DOHH2 (cell line): ENCODE measurements around the gene KLHL26.

Experiments
- H3F3A ChIP-seq: fragments of 200-600 bp; sonication (generic), shearing (Covaris generic); 2 replicates; pipeline ENCODE4 v1.6.0; 2016; ENCODE audit warnings: antibody characterized with exemption, mild to moderate bottlenecking; ENCODE audit not compliant: control insufficient read depth, insufficient read depth
- H3K27ac ChIP-seq: fragments of 200-600 bp; sonication (generic); 2 replicates; pipeline ENCODE4 v1.5.1; 2014; ENCODE audit warnings: low read depth, mild to moderate bottlenecking, low read length, moderate library complexity
- H3K27me3 ChIP-seq: fragments of 200-600 bp; sonication (generic); 2 replicates; pipeline ENCODE4 v1.6.1; 2014; ENCODE audit warnings: mild to moderate bottlenecking, low read length, mixed read lengths; ENCODE audit not compliant: control insufficient read depth
- H3K36me3 ChIP-seq: fragments of 200-600 bp; sonication (generic); 2 replicates; pipeline ENCODE4 v1.6.1; 2014; ENCODE audit warnings: mild to moderate bottlenecking, low read length, moderate library complexity, mixed read lengths; ENCODE audit not compliant: control insufficient read depth
- H3K4me1 ChIP-seq: fragments of 200-600 bp; sonication (generic); 2 replicates; pipeline ENCODE4 v1.6.1; 2014; ENCODE audit warnings: mild to moderate bottlenecking, low read length, mixed read lengths; ENCODE audit not compliant: control insufficient read depth
- H3K4me2 ChIP-seq: fragments of 200-600 bp; sonication (generic); 2 replicates; pipeline ENCODE4 v1.6.0; 2014; ENCODE audit warnings: mild to moderate bottlenecking, low read length, moderate library complexity
- H3K4me3 ChIP-seq: fragments of 200-600 bp; sonication (generic); 2 replicates; pipeline ENCODE4 v1.5.1; 2014; ENCODE audit warnings: mild to moderate bottlenecking, low read length, mixed read lengths
- H3K79me2 ChIP-seq: fragments of 200-600 bp; sonication (generic); 2 replicates; pipeline ENCODE4 v1.6.1; 2014; ENCODE audit warnings: mild to moderate bottlenecking, low read length, mixed read lengths; ENCODE audit not compliant: control insufficient read depth
- H3K9me2 ChIP-seq: fragments of 200-600 bp; sonication (generic); replicated peaks from 2 replicates; pipeline ENCODE4 v1.6.1; 2014; ENCODE audit warnings: mild to moderate bottlenecking, low read length, mixed read lengths; ENCODE audit not compliant: control insufficient read depth
- H3K9me3 ChIP-seq: fragments of 200-600 bp; sonication (generic); 2 replicates; pipeline ENCODE4 v1.6.1; 2014; ENCODE audit warnings: antibody characterized with exemption, low read length, mixed read lengths; ENCODE audit not compliant: control insufficient read depth, insufficient read depth
- H4K20me1 ChIP-seq: fragments of 200-600 bp; sonication (generic); 2 replicates; pipeline ENCODE4 v1.6.0; 2014; ENCODE audit warnings: low read depth, mild to moderate bottlenecking, antibody characterized with exemption, low read length, moderate library complexity; ENCODE audit not compliant: control insufficient read depth, insufficient read depth
- CTCF ChIP-seq: fragments of 200-600 bp; sonication (generic); IDR thresholded peaks from one replicate; pipeline ENCODE4 v1.5.1; 2014; ENCODE audit warnings: antibody characterized with exemption, mild to moderate bottlenecking, low read depth, low read length; ENCODE audit not compliant: poor library complexity, severe bottlenecking
- EZH2phosphoT487 ChIP-seq: fragments of 200-600 bp; sonication (generic); IDR thresholded peaks from 2 replicates; pipeline ENCODE4 v1.6.1; 2017; ENCODE audit warnings: borderline replicate concordance, mild to moderate bottlenecking, antibody characterized with exemption, low read length, moderate library complexity, mixed read lengths

The KLHL26 gene

GRCh38 chr19:18704054-18704453 lies 67.2 kb downstream of the KLHL26 start:
- H3K9me2 ChIP-seq = no peaks in the 10 kb centered on the region
- H4K20me1 ChIP-seq = no peaks in the 10 kb centered on the region
- H3K4me2 ChIP-seq = no peak overlapping the region

GRCh38 chr19:18704971-18705370 lies 68.1 kb downstream of the KLHL26 start:
- no peak for TF ChIP-seq CTCF
- TF ChIP-seq EZH2phosphoT487 = no peak
- Histone ChIP-seq H3F3A (no peaks in the 10 kb centered on the region), H3K4me3 (no peak overlapping the region)

More at GRCh38 chr19:18704054-18704453, 67.2 kb downstream of the KLHL26 start:
- Histone ChIP-seq H3K4me3 (no peak overlapping the region), H3F3A (no peaks in the 10 kb centered on the region), H3K36me3 (no peaks in the 10 kb centered on the region), H3K9me3 (no peaks in the 10 kb centered on the region), H3K79me2 (peaks cover 11% of the 10 kb centered on the region; the same call in 1 of the 2 replicates), H3K27me3 (no peaks in the 10 kb centered on the region), H3K4me1 (peaks cover 24% of the 10 kb centered on the region), H3K27ac (no peak overlapping the region)
- TF ChIP-seq CTCF (no peak), EZH2phosphoT487 (no peak)

GRCh38 chr19:18708452-18709231 lies 71.8 kb downstream of the KLHL26 start:
- Histone ChIP-seq H3F3A (no peaks in the 10 kb centered on the region), H4K20me1 (no peaks in the 10 kb centered on the region), H3K4me3 (no peak overlapping the region), H3K79me2 (peaks cover 8% of the 10 kb centered on the region; the same call in 1 of the 2 replicates), H3K4me1 (no peaks in the 10 kb centered on the region), H3K27ac (no peak overlapping the region), H3K4me2 (no peak overlapping the region), H3K9me3 (no peaks in the 10 kb centered on the region), H3K9me2 (no peaks in the 10 kb centered on the region), H3K36me3 (no peaks in the 10 kb centered on the region), H3K27me3 (no peaks in the 10 kb centered on the region)
- TF ChIP-seq CTCF (no peak), EZH2phosphoT487 (no peak)

More at GRCh38 chr19:18704971-18705370, 68.1 kb downstream of the KLHL26 start:
- H4K20me1 ChIP-seq = no peaks in the 10 kb centered on the region
- H3K36me3 ChIP-seq = no peaks in the 10 kb centered on the region
- no peaks in the 10 kb centered on the region for H3K9me3 ChIP-seq
- H3K4me1 ChIP-seq = peaks cover 15% of the 10 kb centered on the region
- H3K27me3 ChIP-seq = no peaks in the 10 kb centered on the region
- H3K9me2 ChIP-seq = no peaks in the 10 kb centered on the region
- no peak overlapping the region for H3K27ac ChIP-seq
- no peak overlapping the region for H3K4me2 ChIP-seq
- H3K79me2 ChIP-seq = peaks cover 11% of the 10 kb centered on the region; the same call in 1 of the 2 replicates
